ENCODE measurements around the gene TMPRSS6.
A peak's percentile ranks its signal among the peaks of the same experiment; 100 is the strongest.

The TMPRSS6 gene

GRCh38 chr22:37024339-37025157 is 85.0 kb downstream of the TMPRSS6 start:
- no peak for DNase-seq

GRCh38 chr22:37023743-37024338 is 85.7 kb downstream of the TMPRSS6 start:
- DNase-seq, result no peak

GRCh38 chr22:37022483-37023337 is 86.8 kb downstream of the TMPRSS6 start:
- DNase-seq, result no peak

- DNase-seq, result peak; percentile 47
Observed at GRCh38 chr22:37021710-37022482, 87.6 kb downstream of the TMPRSS6 start.

- DNase-seq, result no peak
Observed at GRCh38 chr22:37021041-37021440, 88.5 kb downstream of the TMPRSS6 start.

GRCh38 chr22:37020192-37020479 is 89.4 kb downstream of the TMPRSS6 start:
- DNase-seq, result peak; percentile 49

- peak; percentile 59 for DNase-seq
Observed at GRCh38 chr22:37019309-37020191, 90.0 kb downstream of the TMPRSS6 start, which contains the start of the genes MPST and TST. Gene MPST (plus strand): TSS chr22:37019742. CDS start chr22:37019837, 95 bp downstream. Gene TST (minus strand): TSS chr22:37019447. CDS start chr22:37018732, 715 bp downstream.

GRCh38 chr22:37018815-37019308 is 90.7 kb downstream of the TMPRSS6 start:
- peak; percentile 39 for DNase-seq

GRCh38 chr22:37018086-37018814 is 91.3 kb downstream of the TMPRSS6 start:
- no peak for DNase-seq

GRCh38 chr22:37017356-37017755 is 92.2 kb downstream of the TMPRSS6 start:
- no peak for DNase-seq

- no peak for DNase-seq
Observed at GRCh38 chr22:37016134-37016910, 93.2 kb downstream of the TMPRSS6 start.

- no peak for DNase-seq
Observed at GRCh38 chr22:37015587-37015878, 94.0 kb downstream of the TMPRSS6 start.
